ENCODE measurements around the gene CCL20.
A peak's percentile ranks its signal among the peaks of the same experiment; 100 is the strongest.
"Not testable (repeated sequence)": the region's sequence is repeated elsewhere in the genome, so short reads cannot be mapped to it uniquely, and the experiment has no call there.

CCL20 gene, protein sequence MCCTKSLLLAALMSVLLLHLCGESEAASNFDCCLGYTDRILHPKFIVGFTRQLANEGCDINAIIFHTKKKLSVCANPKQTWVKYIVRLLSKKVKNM

GRCh38 chr2:227813562-227814353 lies at the start of gene CCL20:
Gene CCL20 (plus strand): TSS chr2:227813842. CDS start chr2:227813912, 70 bp downstream.
- DNase-seq = no peak

DNA sequence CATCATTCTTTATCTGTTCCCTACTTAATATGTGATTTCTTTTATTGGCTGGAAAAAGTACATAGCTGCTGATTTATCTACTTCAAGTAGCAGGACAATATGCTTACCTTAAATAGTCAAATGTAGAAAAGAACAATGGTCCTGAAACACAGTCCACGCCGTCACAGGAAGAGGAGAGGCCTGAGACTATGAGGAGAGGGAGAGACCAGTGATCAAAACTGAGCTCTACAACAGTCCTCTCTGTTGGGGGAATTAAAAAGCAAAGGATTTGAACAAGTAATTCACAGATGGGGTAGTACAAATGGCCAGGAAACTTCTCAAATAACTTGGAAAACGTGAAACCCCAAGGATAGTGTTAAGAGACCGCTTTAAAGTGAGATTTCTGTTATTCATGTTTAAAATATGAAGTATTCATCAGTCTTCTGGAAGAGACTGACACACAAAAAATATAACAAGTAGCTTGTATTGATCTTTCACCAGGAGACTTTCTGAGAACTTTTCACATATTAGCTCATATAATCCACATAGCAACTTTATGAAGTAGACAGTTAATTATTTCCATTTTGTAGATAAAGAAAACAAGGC lies 47.8 kb upstream of the CCL20 start:
- no peak for DNase-seq

DNA sequence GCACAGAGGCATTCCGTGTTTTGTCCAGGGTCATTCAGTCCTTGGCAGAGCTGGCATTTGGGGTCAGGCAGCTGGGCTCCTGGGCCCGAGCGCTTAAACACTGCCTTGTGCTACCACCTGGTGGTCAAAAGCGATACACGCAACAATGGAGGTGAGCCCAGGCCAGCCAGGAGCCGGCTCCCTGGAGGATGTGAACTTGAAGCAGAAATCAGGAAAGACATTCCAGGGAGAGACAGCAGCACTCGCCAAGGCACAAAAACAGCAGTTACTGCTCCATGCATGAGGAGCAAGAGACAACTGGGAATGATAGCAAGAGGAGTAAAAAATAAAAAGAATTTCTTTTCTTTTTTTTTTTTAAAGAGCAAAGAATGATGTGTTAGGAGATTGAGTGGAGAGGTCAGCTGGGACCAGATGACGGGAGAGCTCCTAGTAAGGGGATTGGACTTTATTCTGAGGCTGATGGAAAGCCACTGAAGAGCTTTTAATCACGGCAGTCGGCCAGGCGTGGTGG lies 47.2 kb upstream of the CCL20 start:
- peak; percentile 7 for DNase-seq

DNA sequence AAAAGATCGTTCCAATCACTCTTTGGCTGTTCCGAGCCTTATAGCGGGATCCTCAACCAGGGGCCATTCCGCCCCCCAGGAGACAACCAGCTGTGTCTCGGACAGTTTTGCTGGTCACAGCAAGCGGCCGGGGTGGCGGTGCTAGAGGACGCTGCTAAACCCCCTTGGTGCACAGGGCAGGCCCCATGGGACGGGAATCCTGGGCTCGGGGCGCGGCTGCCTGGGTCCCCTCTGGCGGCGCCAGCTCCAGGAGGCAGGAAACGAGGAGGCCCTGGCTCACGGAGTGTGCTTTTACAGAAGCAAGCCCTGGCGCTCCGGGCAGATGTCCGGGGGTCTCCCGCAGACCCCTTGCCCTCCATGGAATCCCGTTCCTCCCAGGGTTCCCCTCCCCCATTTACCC lies 45.8 kb upstream of the CCL20 start:
- DNase-seq = no peak

- peak; percentile 45 for DNase-seq
Observed at GRCh38 chr2:227772197-227772661, 41.4 kb upstream of the CCL20 start.

- DNase-seq = no peak
Observed at GRCh38 chr2:227772932-227773331, 40.7 kb upstream of the CCL20 start.

- no peak for DNase-seq
Observed at GRCh38 chr2:227774011-227774624, 39.5 kb upstream of the CCL20 start.

GRCh38 chr2:227774895-227775842 lies 38.5 kb upstream of the CCL20 start:
- no peak for DNase-seq

- no peak for DNase-seq
Observed at GRCh38 chr2:227780981-227781615, 32.5 kb upstream of the CCL20 start.

GRCh38 chr2:227781841-227782240 lies 31.8 kb upstream of the CCL20 start:
- DNase-seq = no peak

DNA sequence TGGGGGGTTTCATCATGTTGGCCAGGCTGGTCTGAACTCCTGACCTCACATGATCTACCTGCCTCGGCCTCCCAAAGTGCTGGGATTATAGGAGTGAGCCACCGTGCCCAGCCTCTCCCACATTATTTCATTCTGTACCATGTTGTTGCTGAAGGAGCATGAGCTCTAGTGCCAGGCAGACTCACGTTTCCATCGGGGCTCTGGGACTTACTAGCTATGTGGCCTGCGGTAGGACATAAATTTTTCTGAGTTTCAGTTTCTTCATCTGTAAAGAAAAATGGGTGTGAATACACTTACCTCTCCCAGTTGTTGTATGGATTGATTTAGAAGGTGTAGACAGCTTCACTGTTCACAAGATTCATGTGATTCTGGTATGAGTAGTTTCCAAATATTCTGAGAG lies 30.8 kb upstream of the CCL20 start:
- DNase-seq = no peak

DNA sequence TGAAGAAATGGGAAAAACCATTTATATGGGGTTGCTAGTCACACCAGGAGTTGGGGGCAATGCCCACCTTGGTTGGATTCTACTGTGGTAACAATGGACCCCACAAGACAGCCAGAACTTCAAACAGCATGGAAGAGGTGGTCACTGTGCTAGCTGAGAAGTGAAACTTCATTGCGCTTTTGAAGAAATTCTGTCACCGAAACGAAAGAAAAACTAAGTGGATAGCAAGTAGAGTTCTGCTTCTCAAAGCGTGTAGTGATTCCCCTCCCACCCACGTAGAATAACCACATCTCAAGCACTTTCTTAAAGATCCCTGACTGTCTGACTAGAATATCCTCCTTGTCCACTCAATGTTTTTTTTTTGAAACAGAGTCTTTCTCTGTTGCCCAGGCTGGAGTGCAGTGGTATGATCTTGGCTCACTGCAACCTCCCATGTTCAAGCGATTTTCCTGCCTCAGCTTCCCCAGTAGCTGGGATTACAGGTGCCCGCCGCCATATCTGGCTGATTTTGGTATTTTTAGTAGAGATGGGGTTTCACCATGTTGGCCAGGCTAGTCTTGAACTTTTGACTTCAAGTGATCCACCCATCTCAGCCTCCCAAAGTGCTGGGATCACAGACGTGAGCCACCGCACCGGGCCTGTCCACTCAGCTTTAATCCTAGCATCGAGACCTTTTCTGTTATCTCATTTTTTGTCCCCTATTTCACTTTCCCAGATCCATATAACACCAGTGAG lies 30.1 kb upstream of the CCL20 start:
- DNase-seq = no peak

DNA sequence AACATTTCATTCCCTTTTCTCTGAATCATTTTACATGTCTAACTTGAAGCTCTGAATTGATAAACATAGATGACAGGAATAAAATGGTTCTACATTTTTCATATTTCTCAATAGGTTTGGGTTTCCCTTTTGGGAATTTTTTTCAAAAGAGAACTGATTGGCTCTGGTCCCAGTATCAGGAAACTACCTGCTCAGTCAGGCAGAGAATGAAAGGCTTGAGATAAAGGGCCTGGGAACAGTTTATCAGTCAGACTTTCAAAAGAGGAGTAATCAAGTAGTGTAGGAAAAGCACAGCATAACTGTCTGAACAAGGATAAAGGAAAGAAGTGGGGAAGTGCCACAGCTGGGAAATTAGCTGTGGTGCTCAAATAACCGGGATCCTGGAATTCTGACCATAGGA lies 28.3 kb upstream of the CCL20 start:
- no peak for DNase-seq

GRCh38 chr2:227788561-227789018 lies 25.1 kb upstream of the CCL20 start:
- no peak for DNase-seq

DNA sequence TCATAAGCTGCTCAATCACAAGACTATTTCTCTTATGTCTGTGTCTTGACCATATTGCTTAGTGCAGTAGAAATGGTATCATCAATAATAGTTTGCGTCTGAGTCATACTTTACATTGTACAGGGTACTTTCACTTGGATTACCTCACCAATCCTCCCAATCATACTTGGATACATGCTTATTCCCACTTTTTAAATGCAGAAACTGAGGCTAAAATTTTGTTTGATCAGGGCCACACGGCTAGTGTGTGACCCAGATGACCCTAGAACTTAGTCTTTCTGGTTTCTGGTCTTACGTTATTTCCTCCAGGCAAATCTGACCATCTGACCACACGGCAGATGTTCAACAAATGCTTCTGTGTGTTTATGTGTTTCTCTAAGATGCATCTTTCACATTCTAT lies 23.8 kb upstream of the CCL20 start:
- DNase-seq = no peak

DNA sequence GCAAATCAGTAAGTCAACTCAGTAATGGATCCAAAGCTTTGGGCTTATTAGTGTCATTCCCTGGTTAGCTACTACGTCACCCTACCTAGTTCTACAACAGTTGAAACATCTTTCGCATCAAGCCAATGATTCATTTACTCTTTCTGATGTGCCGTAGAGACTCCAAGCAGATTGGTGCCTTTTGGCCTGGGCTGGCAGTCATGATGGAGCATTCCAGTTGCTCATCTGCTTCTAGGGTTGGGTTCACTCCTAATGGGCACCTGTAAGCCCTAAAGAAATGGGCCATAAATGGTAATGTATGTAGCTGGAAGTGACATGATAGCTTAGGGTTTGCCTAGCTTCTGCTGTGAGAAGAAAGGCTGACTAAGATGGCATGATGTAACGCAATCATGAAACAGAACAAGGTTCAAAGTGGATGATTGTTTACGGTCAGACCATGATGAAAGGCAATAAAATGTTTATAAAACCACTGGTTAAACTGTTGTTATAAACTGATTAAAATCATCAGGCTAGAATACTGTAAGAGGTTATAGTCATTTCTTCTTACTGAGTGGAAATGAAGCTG lies 20.4 kb upstream of the CCL20 start:
- DNase-seq = no peak

- DNase-seq = no peak
Observed at GRCh38 chr2:227796045-227796711, 17.5 kb upstream of the CCL20 start.

DNA sequence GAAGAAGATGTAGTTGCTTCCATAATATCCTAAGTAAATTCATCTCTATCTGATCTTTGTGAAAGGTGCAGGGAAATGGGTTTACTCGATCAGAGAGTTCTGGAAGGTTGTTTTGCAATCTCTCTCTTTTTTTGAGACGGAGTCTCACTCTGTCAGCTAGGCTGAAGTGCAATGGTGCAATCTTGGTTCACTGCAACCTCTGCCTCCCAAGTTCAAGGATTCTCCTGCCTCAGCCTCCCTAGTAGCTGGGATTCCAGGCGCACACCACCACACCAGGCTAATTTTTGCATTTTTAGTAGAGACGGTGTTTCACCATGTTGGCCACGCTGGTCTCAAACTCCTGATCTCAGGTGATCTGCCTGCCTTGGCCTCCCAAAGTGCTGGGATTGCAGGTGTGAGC lies 16.9 kb upstream of the CCL20 start:
- not testable (repeated sequence) for DNase-seq

DNA sequence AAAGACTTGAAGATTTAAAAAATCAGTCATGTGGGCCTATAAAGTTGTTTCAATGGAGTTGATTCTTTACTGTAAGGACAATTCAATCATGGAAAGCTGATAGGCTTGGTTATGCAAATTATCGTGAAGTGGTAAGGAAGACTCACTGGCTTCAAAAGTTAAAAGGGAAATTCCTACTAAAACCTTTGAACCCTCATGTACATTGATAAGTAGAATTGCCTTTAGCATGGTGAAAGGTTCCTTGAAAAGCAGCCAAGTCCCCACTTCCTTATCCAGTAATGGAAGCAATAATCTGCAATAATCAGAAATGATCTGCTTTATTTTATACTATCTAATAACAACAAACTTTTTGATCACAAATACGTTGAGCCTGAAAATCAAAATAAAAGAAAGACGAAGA lies 14.4 kb upstream of the CCL20 start:
- no peak for DNase-seq

GRCh38 chr2:227802882-227803281 lies 10.8 kb upstream of the CCL20 start:
- no peak for DNase-seq

All from DMS79 (cell line).